Lung (tissue), 12 donors: ENCODE measurements around the gene SLN. TPM values are rescaled to one million over a fixed set of nuclear protein-coding genes. Genes with fewer than 3 reads are reported as not detected.

Experiments used
- ATAC-seq: fragments of 200-7000 bp; cut with Tn5 transposase; one replicate; pipeline ENCODE4 v1.9.1; 2020; ENCODE audit warnings: moderate number of reproducible peaks; ENCODE audit not compliant: insufficient read depth, low FRiP score
- DNase-seq, 3 donors: peaks; one replicate each; pipeline ENCODE4 v3.0.0-alpha.2; 2013 to 2017
- H3K27ac ChIP-seq, 2 donors: one replicate each; pipeline ENCODE4 v1.5.1; 2013; ENCODE audit warnings: mild to moderate bottlenecking in 2 of 2, moderate library complexity in 2 of 2, control low read depth in 1 of 2, inconsistent platforms in 1 of 2, low read depth in 1 of 2, low read length in 1 of 2
- H3K27me3 ChIP-seq, 3 donors: one replicate each; pipeline ENCODE4 v1.5.1; 2013; ENCODE audit warnings: low read length in 2 of 3; ENCODE audit not compliant: control insufficient read depth in 3 of 3, insufficient read depth in 3 of 3
- H3K36me3 ChIP-seq, 4 donors: one replicate each; pipeline ENCODE4 v1.5.1; 2013; ENCODE audit warnings: low read length in 4 of 4, mild to moderate bottlenecking in 1 of 4, moderate library complexity in 1 of 4; ENCODE audit not compliant: control insufficient read depth in 4 of 4, insufficient read depth in 4 of 4
- H3K4me1 ChIP-seq, 5 donors: one replicate each; pipeline ENCODE4 v1.5.1; 2013; ENCODE audit warnings: low read length in 5 of 5, mild to moderate bottlenecking in 2 of 5, moderate library complexity in 1 of 5; ENCODE audit not compliant: control insufficient read depth in 5 of 5, insufficient read depth in 5 of 5
- H3K4me3 ChIP-seq: one replicate; pipeline ENCODE4 v1.5.1; 2013; ENCODE audit warnings: mild to moderate bottlenecking, control low read depth, moderate library complexity
- H3K9ac ChIP-seq, 2 donors: one replicate each; pipeline ENCODE4 v1.5.1; 2013; ENCODE audit warnings: low read length in 2 of 2, control low read depth in 1 of 2; ENCODE audit not compliant: insufficient read depth in 1 of 2
- H3K9me3 ChIP-seq, 4 donors: one replicate each; pipeline ENCODE4 v1.5.1; 2013; ENCODE audit warnings: low read length in 3 of 4, mild to moderate bottlenecking in 1 of 4, moderate library complexity in 1 of 4; ENCODE audit not compliant: control insufficient read depth in 4 of 4, insufficient read depth in 3 of 4
- CTCF ChIP-seq: IDR thresholded peaks from 2 replicates; pipeline ENCODE4 v1.5.1; 2012; ENCODE audit warnings: mild to moderate bottlenecking; ENCODE audit errors: control extremely low read depth, extremely low read depth
- WGBS, 2 donors: extraction: QIAGEN DNeasy Blood & Tissue Kit; methylation state at CpG; one replicate each; pipeline ENCODE4 v1.1.7; 2013; 5-methylcytosine and 5-hydroxymethylcytosine counted together
- polyA plus RNA-seq, 2 donors: library from polyadenylated mRNA; stranded (reverse); fragments of 200-250 nt; gene quantifications; one replicate each; pipeline ENCODE4 v1.2.1, GENCODE V29; 2013
- total RNA-seq, 2 donors: library from RNA; depleted of rRNA in 1 of 2; stranded (reverse); fragments of >200 nt in 1 of 2; gene quantifications; one replicate each; pipeline ENCODE4 v1.2.1, GENCODE V29; 2014 to 2021
- donor health status: control.
- donor health status: control.
- donor health status: Bipolar disorder and iron deficiency.
- donor health status: healthy.
- donor health status: DM: yes; HTN: yes; CAD: no.

The SLN gene
- total and polyA plus RNA-seq, 4 donors = 0.49 to 0.77 TPM; not detected in 2

GRCh38 chr11:107740271-107740670, 28.4 kb upstream of the SLN start:
- Histone ChIP-seq H3K9ac (no peak overlapping the region), H3K27me3 (no peaks in the 10 kb centered on the region), H3K9me3 (no peaks in the 10 kb centered on the region), H3K4me1 (no peaks in the 10 kb centered on the region), H3K4me3 (no peak overlapping the region), H3K27ac (no peak overlapping the region), H3K36me3 (no peaks in the 10 kb centered on the region)
- ATAC-seq = no peak
- no peak for DNase-seq
- WGBS, 2 donors = 90 to 91% methylated on average over 4 of the region's 4 CpGs
- no peak for TF ChIP-seq CTCF

- H3K9me3 ChIP-seq = no peaks in the 10 kb centered on the region
- H3K27ac ChIP-seq = no peak overlapping the region
- no peaks in the 10 kb centered on the region for H3K27me3 ChIP-seq
- H3K4me3 ChIP-seq = no peak overlapping the region
- H3K4me1 ChIP-seq = no peaks in the 10 kb centered on the region
- DNase-seq (no peak), ATAC-seq (no peak)
- H3K9ac ChIP-seq = no peak overlapping the region
- H3K36me3 ChIP-seq = no peaks in the 10 kb centered on the region
- 47 to 68% methylated on average over 1 of the region's 1 CpG for WGBS, 2 donors
- no peak for TF ChIP-seq CTCF
These were observed 24.7 kb upstream of the SLN start for GRCh38 chr11:107736546-107736945.

GRCh38 chr11:107733518-107733917, 21.7 kb upstream of the SLN start:
- DNase-seq (no peak), ATAC-seq (no peak)
- TF ChIP-seq CTCF = no peak
- no peaks in the 10 kb centered on the region for H3K9me3 ChIP-seq
- no peak overlapping the region for H3K9ac ChIP-seq
- WGBS, 2 donors = 95 to 99% methylated on average over 3 of the region's 3 CpGs
- H3K27ac ChIP-seq = no peak overlapping the region
- H3K36me3 ChIP-seq = no peaks in the 10 kb centered on the region
- H3K27me3 ChIP-seq = no peaks in the 10 kb centered on the region
- no peaks in the 10 kb centered on the region for H3K4me1 ChIP-seq
- H3K4me3 ChIP-seq = no peak overlapping the region

- Histone ChIP-seq H3K36me3 (no peaks in the 10 kb centered on the region), H3K27ac (no peak overlapping the region)
- ATAC-seq = no peak
These were observed 20.8 kb upstream of the SLN start for GRCh38 chr11:107732689-107733051.

More at GRCh38 chr11:107732689-107733051, 20.8 kb upstream of the SLN start:
- no peak overlapping the region for H3K9ac ChIP-seq
- no peak overlapping the region for H3K4me3 ChIP-seq
- no peaks in the 10 kb centered on the region for H3K27me3 ChIP-seq
- H3K9me3 ChIP-seq = no peaks in the 10 kb centered on the region
- no peaks in the 10 kb centered on the region for H3K4me1 ChIP-seq
- DNase-seq = no peak
- 95 to 96% methylated on average over 10 of the region's 10 CpGs for WGBS, 2 donors
- TF ChIP-seq CTCF = no peak
